CD8-positive, alpha-beta memory T cell (primary cell): ENCODE data around the gene ZBTB42. TPM values are rescaled to one million over a fixed set of nuclear protein-coding genes. Genes with fewer than 3 reads are reported as not detected.

Experiments used
- CTCF ChIA-PET: fragments of 350-600 bp; sonication (Branson Sonifier 250); formaldehyde crosslinking; loops from one replicate; lab custom pipeline; 2021; ENCODE audit warnings: antibody characterized with exemption; lab: Charles Lee
- POLR2A ChIA-PET: fragments of 350-600 bp; sonication (Branson Sonifier 250); formaldehyde crosslinking; loops from one replicate; lab custom pipeline; 2021; ENCODE audit warnings: antibody characterized with exemption; lab: Charles Lee
- DNase-seq, 5 donors: peaks; one replicate each; pipeline versions ENCODE4 v3.0.0 to v3.0.0-alpha.2; 2020 to 2022; ENCODE audit warnings: mixed read lengths in 1 of 5
- H3K27ac ChIP-seq: one replicate; pipeline ENCODE4 v1.7.0; 2013; ENCODE audit warnings: low read depth, mild to moderate bottlenecking, low read length, moderate library complexity
- H3K27me3 ChIP-seq: 2 replicates; pipeline ENCODE4 v1.7.0; 2013; ENCODE audit warnings: low read length, mild to moderate bottlenecking; ENCODE audit not compliant: insufficient read depth, poor library complexity, severe bottlenecking
- H3K36me3 ChIP-seq: 2 replicates; pipeline ENCODE4 v1.7.0; 2013; ENCODE audit warnings: mild to moderate bottlenecking, low read length, moderate library complexity; ENCODE audit not compliant: insufficient read depth
- H3K4me1 ChIP-seq: 2 replicates; pipeline ENCODE4 v1.7.0; 2013; ENCODE audit warnings: mild to moderate bottlenecking, low read length, moderate library complexity; ENCODE audit not compliant: insufficient read depth
- H3K4me3 ChIP-seq: 2 replicates; pipeline ENCODE4 v1.7.0; 2013; ENCODE audit warnings: mild to moderate bottlenecking, low read length
- H3K9me3 ChIP-seq: 2 replicates; pipeline ENCODE4 v1.7.0; 2013; ENCODE audit warnings: mild to moderate bottlenecking, low read length
- H3K27ac Mint-ChIP-seq, 8 donors: one replicate each; pipeline ENCODE4 v1.8.0; 2020 to 2021; ENCODE audit warnings: mixed read lengths in 8 of 8, mild to moderate bottlenecking in 6 of 8, inconsistent platforms in 3 of 8, moderate library complexity in 3 of 8
- H3K27me3 Mint-ChIP-seq, 2 donors: one replicate each; pipeline ENCODE4 v1.8.0; 2020 to 2021; ENCODE audit warnings: mixed read lengths in 2 of 2, mild to moderate bottlenecking in 1 of 2, moderate library complexity in 1 of 2
- H3K36me3 Mint-ChIP-seq, 3 donors: one replicate each; pipeline ENCODE4 v1.8.0; 2020 to 2021; ENCODE audit warnings: mixed read lengths in 3 of 3, inconsistent platforms in 1 of 3, mild to moderate bottlenecking in 1 of 3
- H3K4me1 Mint-ChIP-seq, 3 donors: one replicate each; pipeline ENCODE4 v1.8.0; 2020 to 2021; ENCODE audit warnings: mixed read lengths in 3 of 3, inconsistent platforms in 1 of 3, mild to moderate bottlenecking in 1 of 3
- H3K4me3 Mint-ChIP-seq, 7 donors: one replicate each; pipeline ENCODE4 v1.8.0; 2020 to 2021; ENCODE audit warnings: mixed read lengths in 7 of 7, mild to moderate bottlenecking in 6 of 7, moderate library complexity in 4 of 7, inconsistent platforms in 2 of 7
- H3K9me3 Mint-ChIP-seq, 5 donors: one replicate each; pipeline ENCODE4 v1.8.0; 2020 to 2022; ENCODE audit warnings: mixed read lengths in 5 of 5, mild to moderate bottlenecking in 3 of 5, moderate library complexity in 2 of 5, inconsistent platforms in 1 of 5
- polyA plus RNA-seq: library from polyadenylated mRNA; unstranded; fragments of 300-500 nt; fragmentation: Illumina TruSeq; gene quantifications from one replicate; pipeline ENCODE4 v1.2.3, GENCODE V29; 2021
- total RNA-seq, 2 experiments: library from RNA; stranded (reverse); gene quantifications; one replicate each; pipeline ENCODE4 v1.2.3, GENCODE V29; 2021

ZBTB42 gene
- total and polyA plus RNA-seq, 3 experiments from 2014 or later: 2.7 to 3.5 (median 3.3) TPM

GRCh38 chr14:104766863-104767633, 33.9 kb upstream of the ZBTB42 start:
- Mint-ChIP-seq H3K4me1 (peaks cover 0 to 15% (median 3%) of the 10 kb centered on the region in 3 donors), H3K9me3 (peaks cover 0 to 2% (median 0%) of the 10 kb centered on the region in 5 donors), H3K27ac (no peak overlapping the region), H3K27me3 (no peaks in the 10 kb centered on the region), H3K36me3 (peaks cover 8 to 28% (median 9%) of the 10 kb centered on the region in 3 donors), H3K4me3 (no peak overlapping the region)
- POLR2A ChIA-PET: no interaction called here
- H3K4me3 ChIP-seq: no peak overlapping the region
- no peak overlapping the region for H3K27ac ChIP-seq
- DNase-seq: no peak
- no peaks in the 10 kb centered on the region for H3K36me3 ChIP-seq
- no peaks in the 10 kb centered on the region for H3K4me1 ChIP-seq
- CTCF ChIA-PET: interaction anchor here (1.2 to 8.7 kb wide), 6 partner anchors 12 to 60 kb away, joined by 3 to 118 read pairs (median 4); partner anchors contain the start of gene SIVA1
- no peaks in the 10 kb centered on the region for H3K9me3 ChIP-seq
- no peaks in the 10 kb centered on the region for H3K27me3 ChIP-seq

GRCh38 chr14:104767634-104767918, 33.3 kb upstream of the ZBTB42 start:
- Histone ChIP-seq H3K4me3 (no peak overlapping the region), H3K27me3 (no peaks in the 10 kb centered on the region), H3K9me3 (no peaks in the 10 kb centered on the region), H3K4me1 (no peaks in the 10 kb centered on the region), H3K36me3 (no peaks in the 10 kb centered on the region), H3K27ac (no peak overlapping the region)
- Mint-ChIP-seq H3K4me3 (no peak overlapping the region), H3K36me3 (peaks cover 6 to 29% (median 7%) of the 10 kb centered on the region in 3 donors), H3K9me3 (peaks cover 0 to 2% (median 0%) of the 10 kb centered on the region in 5 donors), H3K27ac (peak overlapping the region in 1 of 8 donors; percentile 78), H3K27me3 (no peaks in the 10 kb centered on the region), H3K4me1 (peaks cover 0 to 15% (median 3%) of the 10 kb centered on the region in 3 donors)
- ChIA-PET CTCF (interaction anchor here (1.2 to 8.7 kb wide), 10 partner anchors 8 to 63 kb away, joined by 3 to 118 read pairs (median 6); partner anchors contain the start of genes AKT1 and SIVA1), POLR2A (no interaction called here)
- DNase-seq: no peak

GRCh38 chr14:104768437-104769323, 32.2 kb upstream of the ZBTB42 start:
- no peak overlapping the region for H3K4me3 ChIP-seq
- no peaks in the 10 kb centered on the region for H3K36me3 ChIP-seq
- H3K4me1 Mint-ChIP-seq: peaks cover 0 to 15% (median 3%) of the 10 kb centered on the region in 3 donors
- H3K9me3 Mint-ChIP-seq: peaks cover 0 to 2% (median 0%) of the 10 kb centered on the region in 5 donors
- H3K27me3 ChIP-seq: no peaks in the 10 kb centered on the region
- ChIA-PET CTCF (interaction anchor here (0.6 to 8.7 kb wide), 27 partner anchors 8 to 121 kb away, joined by 3 to 118 read pairs (median 5); partner anchors contain the start of genes AKT1, SIVA1 and ZBTB42), POLR2A (interaction anchor here (0.7 to 1.5 kb wide), 5 partner anchors 16 to 276 kb away, joined by 3 to 7 read pairs (median 5); partner anchors contain the start of genes SIVA1 and ZBTB42)
- H3K27me3 Mint-ChIP-seq: no peaks in the 10 kb centered on the region
- H3K9me3 ChIP-seq: no peaks in the 10 kb centered on the region
- H3K27ac ChIP-seq: no peak overlapping the region
- H3K36me3 Mint-ChIP-seq: peaks cover 6 to 34% (median 7%) of the 10 kb centered on the region in 3 donors
- no peaks in the 10 kb centered on the region for H3K4me1 ChIP-seq
- H3K27ac Mint-ChIP-seq: peak overlapping the region in 3 of 8 donors; percentile 11 to 75 (median 51)
- no peak overlapping the region for H3K4me3 Mint-ChIP-seq
- DNase-seq: peak; percentile 80 to 91 (median 86)

- peak overlapping the region in 1 of 8 donors; percentile 56 for H3K27ac Mint-ChIP-seq
- no peak for DNase-seq
Measured at GRCh38 chr14:104769324-104770071, 31.4 kb upstream of the ZBTB42 start.

GRCh38 chr14:104770072-104770579, 30.8 kb upstream of the ZBTB42 start:
- Mint-ChIP-seq H3K4me3 (no peak overlapping the region), H3K4me1 (peaks cover 0 to 15% (median 3%) of the 10 kb centered on the region in 3 donors), H3K27me3 (no peaks in the 10 kb centered on the region), H3K9me3 (peaks cover 0 to 2% (median 0%) of the 10 kb centered on the region in 5 donors), H3K27ac (peak overlapping the region in 1 of 8 donors; percentile 56), H3K36me3 (peaks cover 6 to 42% (median 7%) of the 10 kb centered on the region in 3 donors)
- Histone ChIP-seq H3K27ac (no peak overlapping the region), H3K36me3 (no peaks in the 10 kb centered on the region), H3K9me3 (no peaks in the 10 kb centered on the region), H3K27me3 (no peaks in the 10 kb centered on the region), H3K4me1 (no peaks in the 10 kb centered on the region), H3K4me3 (no peak overlapping the region)
- CTCF ChIA-PET: interaction anchor here (1.2 to 8.7 kb wide), 2 partner anchors 24 to 57 kb away, joined by 3 to 118 read pairs; no protein-coding TSS in a partner anchor
- POLR2A ChIA-PET: interaction anchor here (0.6 kb wide), 1 partner anchor 307 kb away, joined by 3 read pairs; no protein-coding TSS in a partner anchor
- DNase-seq: no peak

More at GRCh38 chr14:104769324-104770071, 31.4 kb upstream of the ZBTB42 start:
- H3K27me3 Mint-ChIP-seq: no peaks in the 10 kb centered on the region
- H3K4me1 Mint-ChIP-seq: peaks cover 0 to 15% (median 3%) of the 10 kb centered on the region in 3 donors
- no peak overlapping the region for H3K4me3 ChIP-seq
- no peak overlapping the region for H3K27ac ChIP-seq
- H3K36me3 Mint-ChIP-seq: peaks cover 6 to 37% (median 7%) of the 10 kb centered on the region in 3 donors
- peaks cover 0 to 2% (median 0%) of the 10 kb centered on the region in 5 donors for H3K9me3 Mint-ChIP-seq
- CTCF ChIA-PET: interaction anchor here (1.0 to 8.7 kb wide), 10 partner anchors 8 to 102 kb away, joined by 3 to 118 read pairs (median 8); partner anchors contain the start of gene SIVA1
- H3K4me1 ChIP-seq: no peaks in the 10 kb centered on the region
- POLR2A ChIA-PET: interaction anchor here (0.8 to 1.5 kb wide), 3 partner anchors 17 to 52 kb away, joined by 3 to 7 read pairs (median 7); partner anchors contain the start of genes SIVA1 and ZBTB42
- H3K36me3 ChIP-seq: no peaks in the 10 kb centered on the region
- H3K9me3 ChIP-seq: no peaks in the 10 kb centered on the region
- H3K4me3 Mint-ChIP-seq: no peak overlapping the region
- no peaks in the 10 kb centered on the region for H3K27me3 ChIP-seq

GRCh38 chr14:104770851-104771272, 30.0 kb upstream of the ZBTB42 start:
- Histone ChIP-seq H3K4me3 (no peak overlapping the region), H3K27me3 (no peaks in the 10 kb centered on the region), H3K4me1 (no peaks in the 10 kb centered on the region), H3K9me3 (no peaks in the 10 kb centered on the region), H3K36me3 (no peaks in the 10 kb centered on the region), H3K27ac (no peak overlapping the region)
- H3K4me1 Mint-ChIP-seq: peaks cover 0 to 15% (median 3%) of the 10 kb centered on the region in 3 donors
- H3K36me3 Mint-ChIP-seq: peaks cover 6 to 42% (median 7%) of the 10 kb centered on the region in 3 donors
- H3K9me3 Mint-ChIP-seq: peaks cover 0 to 2% (median 0%) of the 10 kb centered on the region in 5 donors
- H3K4me3 Mint-ChIP-seq: no peak overlapping the region
- peak overlapping the region in 1 of 8 donors; percentile 46 for H3K27ac Mint-ChIP-seq
- no peaks in the 10 kb centered on the region for H3K27me3 Mint-ChIP-seq
- POLR2A ChIA-PET: interaction anchor here (0.6 kb wide), 1 partner anchor 306 kb away, joined by 3 read pairs; no protein-coding TSS in a partner anchor
- CTCF ChIA-PET: interaction anchor here (1.2 to 8.7 kb wide), 3 partner anchors 23 to 56 kb away, joined by 3 to 118 read pairs (median 4); no protein-coding TSS in a partner anchor
- no peak for DNase-seq
